Breast epithelium (tissue), 3 donors: Measurements from ENCODE around the gene YAF2.

ENCODE experiments used
- POLR2A ChIP-seq: fragments of 450-650 bp; IDR thresholded peaks from one replicate; pipeline ENCODE4 v1.6.1; 2016; ENCODE audit warnings: antibody characterized with exemption, mild to moderate bottlenecking, moderate library complexity
- POLR2AphosphoS5 ChIP-seq, 3 donors: sonication (generic); formaldehyde crosslinking; IDR thresholded peaks; one replicate each; pipeline ENCODE4 v1.6.1; 2017; ENCODE audit warnings: antibody characterized with exemption in 3 of 3
- TF ChIP-seq, protein P1 (sequence below), 3 donors: fragments of 450-650 bp; IDR thresholded peaks; one replicate each; pipeline ENCODE4 v1.5.1; 2016 to 2017; ENCODE audit warnings: antibody characterized with exemption in 3 of 3, mild to moderate bottlenecking in 3 of 3, moderate library complexity in 3 of 3

DNA sequence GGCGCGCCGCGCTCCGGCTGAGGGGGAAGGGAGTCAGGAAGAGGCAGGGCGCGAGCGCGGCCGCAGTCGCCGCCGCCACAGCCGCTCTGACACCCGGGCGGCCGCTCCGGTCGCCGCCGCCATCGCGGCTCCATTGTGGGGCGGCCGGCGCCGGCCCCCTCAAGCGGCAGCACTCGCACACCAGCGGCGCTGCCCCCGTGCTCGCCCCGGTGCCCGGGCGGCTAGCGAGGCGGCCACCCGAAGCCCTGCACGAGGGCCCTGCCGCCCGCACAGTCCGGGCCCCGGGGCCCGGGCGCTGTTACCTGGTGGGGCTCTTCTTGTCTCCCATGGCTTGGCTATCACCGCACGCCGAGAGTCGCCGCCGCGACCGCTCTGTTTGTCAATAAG lies 202 bp downstream of the YAF2 start:
- peak in 1 of 3 donors; percentile 12 for TF ChIP-seq POLR2AphosphoS5 (IDR thresholded peaks at IDR 0.05)
- TF ChIP-seq, protein P1, sequence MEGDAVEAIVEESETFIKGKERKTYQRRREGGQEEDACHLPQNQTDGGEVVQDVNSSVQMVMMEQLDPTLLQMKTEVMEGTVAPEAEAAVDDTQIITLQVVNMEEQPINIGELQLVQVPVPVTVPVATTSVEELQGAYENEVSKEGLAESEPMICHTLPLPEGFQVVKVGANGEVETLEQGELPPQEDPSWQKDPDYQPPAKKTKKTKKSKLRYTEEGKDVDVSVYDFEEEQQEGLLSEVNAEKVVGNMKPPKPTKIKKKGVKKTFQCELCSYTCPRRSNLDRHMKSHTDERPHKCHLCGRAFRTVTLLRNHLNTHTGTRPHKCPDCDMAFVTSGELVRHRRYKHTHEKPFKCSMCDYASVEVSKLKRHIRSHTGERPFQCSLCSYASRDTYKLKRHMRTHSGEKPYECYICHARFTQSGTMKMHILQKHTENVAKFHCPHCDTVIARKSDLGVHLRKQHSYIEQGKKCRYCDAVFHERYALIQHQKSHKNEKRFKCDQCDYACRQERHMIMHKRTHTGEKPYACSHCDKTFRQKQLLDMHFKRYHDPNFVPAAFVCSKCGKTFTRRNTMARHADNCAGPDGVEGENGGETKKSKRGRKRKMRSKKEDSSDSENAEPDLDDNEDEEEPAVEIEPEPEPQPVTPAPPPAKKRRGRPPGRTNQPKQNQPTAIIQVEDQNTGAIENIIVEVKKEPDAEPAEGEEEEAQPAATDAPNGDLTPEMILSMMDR (IDR thresholded peaks at IDR 0.05), result no peak
- TF ChIP-seq POLR2A, result no peak
